ENCODE data around the gene P2RY1. TPM values are rescaled to one million over a fixed set of nuclear protein-coding genes. Genes with fewer than 3 reads are reported as not detected.
"Not testable (repeated sequence)": the region's sequence is repeated elsewhere in the genome, so short reads cannot be mapped to it uniquely, and the experiment has no call there.

The P2RY1 gene
- total and polyA plus RNA-seq, 2 donors = 4.1 to 23.7 TPM

- Histone ChIP-seq H3K36me3 (ENCODE audit: insufficient read depth) (no peaks in the 10 kb centered on the region), H3K4me1 (ENCODE audit: insufficient read depth) (no peaks in the 10 kb centered on the region), H3K27ac (ENCODE audit: low read depth) (no peak overlapping the region), H3K4me3 (ENCODE audit: low read depth, low read length) (no peak overlapping the region)
- WGBS = 93% methylated on average over 2 of the region's 2 CpGs
- no peak for DNase-seq (ENCODE audit: extremely low spot score)
Measured at GRCh38 chr3:152849996-152850578, 15.2 kb downstream of the P2RY1 start.

- H3K36me3 ChIP-seq (ENCODE audit: insufficient read depth) = no peaks in the 10 kb centered on the region
- no peak overlapping the region for H3K27ac ChIP-seq (ENCODE audit: low read depth)
- WGBS = 74% methylated on average over 2 of the region's 2 CpGs
- no peak for DNase-seq (ENCODE audit: extremely low spot score)
- H3K4me1 ChIP-seq (ENCODE audit: insufficient read depth) = no peaks in the 10 kb centered on the region
- H3K4me3 ChIP-seq (ENCODE audit: low read depth, low read length) = no peak overlapping the region
Measured at GRCh38 chr3:152853196-152853595, 18.3 kb downstream of the P2RY1 start.

- 96% methylated on average over 1 of the region's 1 CpG for WGBS
- no peaks in the 10 kb centered on the region for H3K4me1 ChIP-seq (ENCODE audit: insufficient read depth)
- DNase-seq (ENCODE audit: extremely low spot score) = no peak
- no peak overlapping the region for H3K4me3 ChIP-seq (ENCODE audit: low read depth, low read length)
- no peaks in the 10 kb centered on the region for H3K36me3 ChIP-seq (ENCODE audit: insufficient read depth)
- H3K27ac ChIP-seq (ENCODE audit: low read depth) = no peak overlapping the region
Measured at GRCh38 chr3:152857082-152857481, 22.2 kb downstream of the P2RY1 start.

DNA sequence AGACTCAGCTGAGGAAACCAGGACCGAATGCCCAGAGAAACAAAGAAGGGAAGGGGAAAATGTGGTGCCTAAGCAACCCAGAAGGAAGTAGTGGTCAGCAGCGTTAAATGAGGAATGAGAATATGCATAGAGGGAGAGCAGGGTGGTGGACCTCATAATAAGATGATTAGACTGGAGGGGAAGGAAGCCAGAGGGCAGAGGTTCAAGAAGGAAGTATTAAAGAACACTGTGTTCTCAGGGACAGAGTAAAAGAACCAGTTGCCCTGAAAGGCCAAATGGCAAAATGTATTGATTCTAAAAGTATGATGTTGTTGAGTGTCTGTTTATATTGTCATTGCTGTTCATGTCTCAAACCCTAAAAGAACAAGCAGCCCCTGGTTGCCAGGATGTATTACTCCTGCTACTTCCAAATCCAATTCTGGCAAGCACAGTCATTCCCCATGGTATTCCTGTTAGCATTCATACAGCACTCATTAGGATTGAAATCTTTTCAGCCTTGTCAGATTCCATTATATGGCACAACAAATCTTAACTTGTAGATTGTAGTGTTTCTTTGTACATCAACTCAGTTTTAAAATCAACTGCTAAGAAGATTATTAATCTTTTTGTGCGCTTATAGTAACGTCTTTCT is 23.4 kb downstream of the P2RY1 start:
- WGBS = 86% methylated on average over 4 of the region's 4 CpGs

DNA sequence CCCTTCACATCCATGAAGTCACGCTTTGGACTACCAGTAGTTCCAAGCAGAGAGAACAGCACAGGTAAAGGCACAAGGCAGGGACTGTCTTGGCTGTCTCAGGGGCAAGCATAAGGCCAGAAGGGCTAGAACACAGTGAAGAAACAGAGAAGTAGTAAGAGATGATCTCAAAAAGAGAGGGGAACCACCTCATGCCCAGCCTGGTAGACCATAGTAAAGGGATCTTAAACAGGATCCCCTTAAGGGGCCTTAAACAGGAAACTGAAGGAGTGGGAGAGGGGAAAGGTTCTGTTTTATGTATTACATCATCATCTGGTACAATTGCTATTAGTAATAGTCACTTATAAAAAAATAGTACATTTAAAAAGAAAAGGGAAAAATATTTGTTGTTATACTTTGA is 25.8 kb downstream of the P2RY1 start:
- no peaks in the 10 kb centered on the region for H3K36me3 ChIP-seq (ENCODE audit: insufficient read depth)
- H3K4me3 ChIP-seq (ENCODE audit: low read depth, low read length) = no peak overlapping the region
- no peaks in the 10 kb centered on the region for H3K4me1 ChIP-seq (ENCODE audit: insufficient read depth)
- DNase-seq (ENCODE audit: extremely low spot score) = no peak
- WGBS = 100% methylated on average over 1 of the region's 1 CpG
- no peak overlapping the region for H3K27ac ChIP-seq (ENCODE audit: low read depth)

More for the DNA sequence above, 23.4 kb downstream of the P2RY1 start:
- Histone ChIP-seq H3K4me3 (ENCODE audit: low read depth, low read length) (no peak overlapping the region), H3K27ac (ENCODE audit: low read depth) (no peak overlapping the region), H3K4me1 (ENCODE audit: insufficient read depth) (no peaks in the 10 kb centered on the region), H3K36me3 (ENCODE audit: insufficient read depth) (no peaks in the 10 kb centered on the region)
- DNase-seq (ENCODE audit: extremely low spot score) = no peak

DNA sequence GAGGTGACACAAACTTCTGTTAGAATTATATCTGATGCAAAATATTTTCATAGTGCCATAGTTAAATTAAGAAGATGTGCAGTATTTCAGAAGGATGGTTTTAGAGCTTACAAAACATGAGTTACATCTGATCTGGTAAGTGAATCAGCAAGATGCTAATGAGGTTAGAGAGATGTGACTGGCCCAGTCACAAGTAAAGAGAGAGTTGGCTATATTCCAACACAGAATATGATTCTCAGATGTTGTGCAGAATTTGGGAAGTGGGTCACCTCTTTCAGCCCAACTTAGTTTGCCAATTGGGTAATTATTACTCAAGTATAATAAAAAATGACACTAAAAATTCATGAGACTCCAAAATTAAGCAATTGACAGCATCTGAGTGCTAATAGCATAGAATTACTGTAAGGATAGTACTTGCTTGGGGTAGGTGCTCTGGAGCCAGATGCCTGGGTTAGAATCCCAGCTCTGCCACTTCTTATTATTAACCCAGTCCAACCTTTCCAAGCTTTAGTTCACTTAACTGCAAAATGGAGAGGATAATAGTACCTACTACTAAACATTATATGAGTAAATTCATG is 30.8 kb downstream of the P2RY1 start:
- DNase-seq (ENCODE audit: extremely low spot score) = no peak
- Histone ChIP-seq H3K4me3 (ENCODE audit: low read depth, low read length) (no peak overlapping the region), H3K4me1 (ENCODE audit: insufficient read depth) (no peaks in the 10 kb centered on the region), H3K27ac (ENCODE audit: low read depth) (no peak overlapping the region), H3K36me3 (ENCODE audit: insufficient read depth) (no peaks in the 10 kb centered on the region)

DNA sequence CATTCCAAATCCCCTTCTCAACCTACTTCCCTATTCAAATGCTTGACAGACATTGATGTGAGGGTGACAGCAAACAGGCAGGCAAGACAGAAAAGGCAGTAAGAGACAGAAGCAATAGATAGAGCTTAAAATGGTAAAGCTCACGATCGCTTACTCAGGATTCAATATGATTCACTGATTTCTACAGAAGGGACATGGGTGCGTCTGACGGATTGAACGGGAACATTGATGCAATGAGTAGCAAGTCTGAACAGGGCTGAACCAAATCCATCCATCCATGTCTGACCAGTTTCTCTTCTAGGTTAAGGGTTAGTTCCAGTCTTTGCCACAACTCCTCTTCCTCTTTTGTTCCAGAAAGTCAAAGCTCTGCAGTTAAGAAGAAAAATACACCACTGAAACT is 35.1 kb downstream of the P2RY1 start:
- Histone ChIP-seq H3K27ac (ENCODE audit: low read depth) (no peak overlapping the region), H3K36me3 (ENCODE audit: insufficient read depth) (no peaks in the 10 kb centered on the region), H3K4me3 (ENCODE audit: low read depth, low read length) (no peak overlapping the region), H3K4me1 (ENCODE audit: insufficient read depth) (no peaks in the 10 kb centered on the region)
- 85% methylated on average over 5 of the region's 5 CpGs for WGBS
- DNase-seq (ENCODE audit: extremely low spot score) = no peak

DNA sequence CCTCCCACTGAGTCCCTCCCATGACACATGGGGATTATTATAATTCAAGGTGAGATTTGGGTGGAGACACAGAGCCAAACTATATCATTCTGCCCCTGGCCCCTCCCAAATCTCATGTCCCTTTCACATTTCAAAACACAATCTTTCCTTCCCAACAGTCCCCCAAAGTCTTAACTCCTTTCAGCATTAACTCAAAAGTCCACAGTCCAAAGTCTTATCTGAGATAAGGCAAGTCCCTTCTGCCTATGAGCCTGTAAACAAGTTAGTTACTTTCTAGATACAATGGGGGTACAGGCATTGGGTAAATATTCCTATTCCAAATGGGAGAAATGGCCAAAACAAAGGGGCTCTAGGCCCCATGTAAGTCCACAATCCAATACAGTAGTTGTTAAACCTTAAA is 38.4 kb downstream of the P2RY1 start:
- not testable (repeated sequence) for H3K4me1 ChIP-seq (ENCODE audit: insufficient read depth); H3K36me3 ChIP-seq (ENCODE audit: insufficient read depth); H3K4me3 ChIP-seq (ENCODE audit: low read depth, low read length); DNase-seq (ENCODE audit: extremely low spot score); H3K27ac ChIP-seq (ENCODE audit: low read depth)

DNA sequence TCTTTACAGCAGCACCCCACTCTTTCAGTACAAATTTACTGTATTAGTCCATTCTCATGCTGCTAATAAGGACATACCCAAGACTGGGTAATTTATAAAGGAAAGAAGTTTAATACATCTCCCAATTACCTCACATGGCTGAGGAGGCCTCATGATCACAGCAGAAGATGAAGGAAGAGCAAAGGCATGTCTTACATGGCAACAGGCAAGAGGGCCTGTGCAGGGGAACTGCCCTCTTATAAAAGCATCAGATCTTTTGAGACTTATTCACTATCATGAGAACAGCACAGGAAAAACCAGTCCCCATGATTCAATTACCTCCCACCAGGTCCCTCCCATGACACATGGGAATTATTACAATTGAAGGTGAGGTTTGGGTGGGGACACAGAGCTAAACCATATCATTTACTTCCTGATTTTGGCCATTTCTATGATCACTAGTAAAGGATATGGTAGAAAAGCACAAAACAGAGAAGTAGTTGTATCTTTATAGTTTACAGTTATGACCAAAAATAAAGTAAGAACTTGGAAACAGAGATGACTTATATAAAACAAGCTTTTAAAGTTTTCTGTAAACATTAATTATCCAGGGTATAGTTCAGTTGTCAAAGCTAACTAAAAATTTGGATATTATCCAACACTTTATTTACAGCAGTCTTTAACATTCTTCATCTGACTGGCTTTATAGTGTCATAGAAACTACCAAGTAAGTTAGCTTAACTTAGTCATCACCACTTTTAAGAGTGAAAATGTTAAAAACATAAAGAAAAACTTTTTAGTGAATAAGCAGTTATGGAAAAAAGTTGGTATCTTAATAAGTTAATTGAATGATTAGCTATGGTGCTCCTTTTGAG is 40.2 kb downstream of the P2RY1 start:
- no peaks in the 10 kb centered on the region for H3K4me1 ChIP-seq (ENCODE audit: insufficient read depth)
- H3K27ac ChIP-seq (ENCODE audit: low read depth) = no peak overlapping the region
- DNase-seq (ENCODE audit: extremely low spot score) = no peak
- H3K36me3 ChIP-seq (ENCODE audit: insufficient read depth) = no peaks in the 10 kb centered on the region
- H3K4me3 ChIP-seq (ENCODE audit: low read depth, low read length) = no peak overlapping the region

- Histone ChIP-seq H3K4me1 (ENCODE audit: insufficient read depth) (no peaks in the 10 kb centered on the region), H3K27ac (ENCODE audit: low read depth) (no peak overlapping the region), H3K36me3 (ENCODE audit: insufficient read depth) (no peaks in the 10 kb centered on the region), H3K4me3 (ENCODE audit: low read depth, low read length) (no peak overlapping the region)
- 87% methylated on average over 8 of the region's 8 CpGs for WGBS
- DNase-seq (ENCODE audit: extremely low spot score) = no peak
Measured at GRCh38 chr3:152879130-152879789, 44.3 kb downstream of the P2RY1 start.

DNA sequence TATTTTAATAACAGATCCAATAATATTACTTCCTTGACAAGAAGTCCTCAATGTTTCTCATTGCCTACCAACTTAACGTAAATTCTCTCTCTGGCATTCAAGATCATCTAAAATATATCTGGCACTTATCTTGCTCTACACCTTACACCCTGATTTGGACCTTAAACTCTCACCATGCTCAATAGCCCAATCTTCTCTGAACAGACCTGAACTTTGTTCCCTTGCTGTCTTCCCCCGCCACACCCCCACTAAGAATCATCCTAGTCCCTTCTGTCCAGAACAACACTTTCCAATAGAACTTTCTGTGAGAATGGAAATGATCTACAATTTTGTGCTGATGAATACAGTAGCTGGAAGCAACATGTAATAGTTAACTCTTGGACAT is 44.9 kb downstream of the P2RY1 start:
- 96% methylated on average over 2 of the region's 2 CpGs for WGBS
- no peaks in the 10 kb centered on the region for H3K4me1 ChIP-seq (ENCODE audit: insufficient read depth)

DNA sequence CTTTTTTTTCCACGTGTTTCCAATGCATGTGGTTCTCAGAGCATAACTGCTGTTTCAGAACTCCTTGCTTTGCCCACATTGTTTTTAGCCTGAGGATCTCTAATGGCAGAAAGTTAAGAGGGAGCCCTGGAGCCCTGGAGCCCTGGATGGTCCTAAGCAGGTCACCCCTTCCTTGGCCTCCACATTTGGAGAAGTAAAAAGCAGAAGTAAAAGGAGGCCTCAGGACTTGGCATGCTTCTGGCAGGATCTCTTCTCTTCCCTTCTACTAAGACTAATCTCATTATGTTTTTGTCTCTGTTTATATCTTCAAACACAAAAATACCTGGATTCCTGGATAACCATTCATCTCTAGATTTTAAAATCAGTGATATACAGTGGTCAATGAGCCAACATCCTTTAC is 50.1 kb downstream of the P2RY1 start:
- WGBS = 86% methylated on average over 1 of the region's 1 CpG
- Histone ChIP-seq H3K4me1 (ENCODE audit: insufficient read depth) (no peaks in the 10 kb centered on the region), H3K27ac (ENCODE audit: low read depth) (no peak overlapping the region), H3K4me3 (ENCODE audit: low read depth, low read length) (no peak overlapping the region), H3K36me3 (ENCODE audit: insufficient read depth) (no peaks in the 10 kb centered on the region)
- DNase-seq (ENCODE audit: extremely low spot score) = no peak

More for the DNA sequence above, 44.9 kb downstream of the P2RY1 start:
- no peaks in the 10 kb centered on the region for H3K36me3 ChIP-seq (ENCODE audit: insufficient read depth)
- no peak overlapping the region for H3K27ac ChIP-seq (ENCODE audit: low read depth)
- no peak for DNase-seq (ENCODE audit: extremely low spot score)
- H3K4me3 ChIP-seq (ENCODE audit: low read depth, low read length) = no peak overlapping the region
